C4-2B (cell line): ENCODE data around the gene TMEM80.

ENCODE experiments used
- H3K27ac ChIP-seq: fragments of 450-650 bp; 2 replicates; pipeline ENCODE4 v1.5.1; 2017
- CTCF ChIP-seq: fragments of 450-650 bp; conservative IDR thresholded peaks from 2 replicates; pipeline ENCODE4 v1.5.1; 2017; ENCODE audit warnings: mild to moderate bottlenecking
- ZFX ChIP-seq: fragments of 450-650 bp; IDR thresholded peaks from 2 replicates; pipeline ENCODE4 v1.6.1; 2017

TMEM80 gene

GRCh38 chr11:720642-721246 lies 25.1 kb downstream of the TMEM80 start:
- H3K27ac ChIP-seq = no peak overlapping the region
- no peak for TF ChIP-seq CTCF
- TF ChIP-seq ZFX = no peak

GRCh38 chr11:721247-721740 lies 25.7 kb downstream of the TMEM80 start:
- TF ChIP-seq CTCF (no peak), ZFX (no peak)
- no peak overlapping the region for H3K27ac ChIP-seq

GRCh38 chr11:721741-722345 lies 26.2 kb downstream of the TMEM80 start:
- TF ChIP-seq CTCF (no peak), ZFX (no peak)
- no peak overlapping the region for H3K27ac ChIP-seq

GRCh38 chr11:722346-722811 lies 26.8 kb downstream of the TMEM80 start:
- no peak for TF ChIP-seq ZFX
- TF ChIP-seq CTCF = no peak
- no peak overlapping the region for H3K27ac ChIP-seq

- peak; percentile 76 for TF ChIP-seq CTCF
- TF ChIP-seq ZFX = no peak
These were observed 27.7 kb downstream of the TMEM80 start for GRCh38 chr11:723120-723883.

GRCh38 chr11:724049-724777 lies 28.6 kb downstream of the TMEM80 start:
- TF ChIP-seq ZFX (no peak), CTCF (no peak)
- no peak overlapping the region for H3K27ac ChIP-seq

More at GRCh38 chr11:723120-723883, 27.7 kb downstream of the TMEM80 start:
- no peak overlapping the region for H3K27ac ChIP-seq
